ENCODE results near the gene CPZ. TPM values are rescaled to one million over a fixed set of nuclear protein-coding genes. Genes with fewer than 3 reads are reported as not detected.

Gene CPZ
- total and polyA plus RNA-seq, 9 donors = 3.3 to 18.4 (median 5.9) TPM

DNA sequence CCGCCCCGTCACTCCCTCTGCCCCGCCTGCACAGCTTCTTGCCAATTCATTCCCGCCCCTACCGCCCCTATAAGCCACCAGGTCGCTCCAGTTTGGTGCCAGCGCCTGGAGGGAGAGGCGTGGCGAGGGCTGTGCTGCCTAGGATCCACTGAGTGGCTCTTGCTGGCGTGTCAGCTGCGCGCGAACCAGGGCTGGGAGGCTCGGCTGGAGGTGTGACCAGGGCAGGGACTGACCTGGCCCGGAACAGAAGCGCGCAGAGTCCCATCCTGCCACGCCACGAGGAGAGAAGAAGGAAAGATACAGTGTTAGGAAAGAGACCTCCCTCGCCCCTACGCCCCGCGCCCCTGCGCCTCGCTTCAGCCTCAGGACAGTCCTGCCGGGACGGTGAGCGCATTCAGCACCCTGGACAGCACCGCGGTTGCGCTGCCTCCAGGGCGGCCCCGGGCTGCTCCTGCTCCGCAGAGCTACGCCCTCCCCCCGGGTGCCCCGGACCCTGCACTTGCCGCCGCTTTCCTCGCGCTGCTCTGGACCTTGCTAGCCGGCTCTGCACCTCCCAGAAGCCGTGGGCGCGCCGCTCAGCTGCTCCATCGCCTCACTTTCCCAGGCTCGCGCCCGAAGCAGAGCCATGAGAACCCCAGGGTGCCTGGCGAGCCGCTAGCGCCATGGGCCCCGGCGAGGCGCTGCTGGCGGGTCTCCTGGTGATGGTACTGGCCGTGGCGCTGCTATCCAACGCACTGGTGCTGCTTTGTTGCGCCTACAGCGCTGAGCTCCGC lies 12.1 kb upstream of the CPZ start, which contains the start of gene GPR78:
GPR78 (plus strand) TSS at position 72 of the 773 bp plus-strand sequence; CDS start at position 663, 591 bp downstream.
- peaks cover 34% of the 10 kb centered on the region for H3K27me3 ChIP-seq (ENCODE audit: control insufficient read depth, insufficient read depth, low read length)
- no peak within 1 kb of the TSS for H3K4me3 ChIP-seq (ENCODE audit: low read length)
- H3K4me1 ChIP-seq (ENCODE audit: control insufficient read depth, insufficient read depth, low read length) = peaks cover 6% of the 10 kb centered on the region
- WGBS (ENCODE audit: insufficient coverage) = under 1% methylated on average over 57 of the region's 63 CpGs
- no peaks in the 10 kb centered on the region for H3K9me3 ChIP-seq (replicated peaks; ENCODE audit: control insufficient read depth, low read depth, low read length)
- DNase-seq = peak; percentile 71
- H3K36me3 ChIP-seq (ENCODE audit: control insufficient read depth, insufficient read depth, low read length) = no peaks in the 10 kb centered on the region
- H3K27ac ChIP-seq (ENCODE audit: low read length) = no peak within 1 kb of the TSS

DNA sequence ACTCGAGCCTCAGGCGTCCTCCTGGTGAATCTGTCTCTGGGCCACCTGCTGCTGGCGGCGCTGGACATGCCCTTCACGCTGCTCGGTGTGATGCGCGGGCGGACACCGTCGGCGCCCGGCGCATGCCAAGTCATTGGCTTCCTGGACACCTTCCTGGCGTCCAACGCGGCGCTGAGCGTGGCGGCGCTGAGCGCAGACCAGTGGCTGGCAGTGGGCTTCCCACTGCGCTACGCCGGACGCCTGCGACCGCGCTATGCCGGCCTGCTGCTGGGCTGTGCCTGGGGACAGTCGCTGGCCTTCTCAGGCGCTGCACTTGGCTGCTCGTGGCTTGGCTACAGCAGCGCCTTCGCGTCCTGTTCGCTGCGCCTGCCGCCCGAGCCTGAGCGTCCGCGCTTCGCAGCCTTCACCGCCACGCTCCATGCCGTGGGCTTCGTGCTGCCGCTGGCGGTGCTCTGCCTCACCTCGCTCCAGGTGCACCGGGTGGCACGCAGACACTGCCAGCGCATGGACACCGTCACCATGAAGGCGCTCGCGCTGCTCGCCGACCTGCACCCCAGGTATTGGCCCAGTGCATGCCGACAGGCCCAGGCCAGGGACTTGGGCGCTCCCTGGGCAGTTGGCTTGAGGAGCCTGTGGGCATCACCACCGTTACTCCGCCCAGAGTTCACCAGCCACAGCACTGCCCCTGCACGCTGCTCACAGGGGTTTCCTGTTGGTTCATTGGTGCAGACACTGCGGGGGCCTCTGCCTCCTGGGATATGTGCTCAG lies 11.3 kb upstream of the CPZ start:
- H3K27me3 ChIP-seq (ENCODE audit: control insufficient read depth, insufficient read depth, low read length) = peaks cover 34% of the 10 kb centered on the region
- no peaks in the 10 kb centered on the region for H3K36me3 ChIP-seq (ENCODE audit: control insufficient read depth, insufficient read depth, low read length)
- H3K27ac ChIP-seq (ENCODE audit: low read length) = no peak overlapping the region
- no peak overlapping the region for H3K4me3 ChIP-seq (ENCODE audit: low read length)
- peaks cover 14% of the 10 kb centered on the region for H3K4me1 ChIP-seq (ENCODE audit: control insufficient read depth, insufficient read depth, low read length)
- WGBS (ENCODE audit: insufficient coverage) = 48% methylated on average over 66 of the region's 66 CpGs
- no peak for DNase-seq
- no peaks in the 10 kb centered on the region for H3K9me3 ChIP-seq (replicated peaks; ENCODE audit: control insufficient read depth, low read depth, low read length)

DNA sequence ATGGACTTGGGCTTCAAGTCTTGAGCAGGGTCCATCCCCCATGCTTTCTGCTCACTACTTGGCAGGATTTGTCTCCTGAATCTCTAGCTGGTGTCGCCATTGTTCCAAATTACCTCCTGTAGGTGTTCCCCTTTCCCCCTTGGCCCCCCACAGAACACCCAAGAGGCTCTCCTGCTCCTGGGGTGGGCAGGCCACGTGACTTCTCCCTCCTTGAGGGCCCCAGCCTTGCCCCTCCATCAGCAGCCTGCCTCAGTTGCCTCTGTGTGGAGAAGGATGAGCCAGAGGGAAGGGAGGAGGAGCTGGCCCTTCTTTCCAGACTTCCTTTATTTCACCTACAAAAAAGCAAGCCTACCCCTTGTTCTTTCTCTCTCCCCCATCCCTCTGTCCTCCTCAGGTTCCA lies 10.5 kb upstream of the CPZ start:
- peaks cover 15% of the 10 kb centered on the region for H3K4me1 ChIP-seq (ENCODE audit: control insufficient read depth, insufficient read depth, low read length)
- no peaks in the 10 kb centered on the region for H3K9me3 ChIP-seq (replicated peaks; ENCODE audit: control insufficient read depth, low read depth, low read length)
- H3K36me3 ChIP-seq (ENCODE audit: control insufficient read depth, insufficient read depth, low read length) = no peaks in the 10 kb centered on the region
- DNase-seq = no peak
- no CpG with 5 or more reads among the region's 2 CpGs for WGBS (ENCODE audit: insufficient coverage)
- no peak overlapping the region for H3K27ac ChIP-seq (ENCODE audit: low read length)
- peaks cover 35% of the 10 kb centered on the region for H3K27me3 ChIP-seq (ENCODE audit: control insufficient read depth, insufficient read depth, low read length)
- no peak overlapping the region for H3K4me3 ChIP-seq (ENCODE audit: low read length)

DNA sequence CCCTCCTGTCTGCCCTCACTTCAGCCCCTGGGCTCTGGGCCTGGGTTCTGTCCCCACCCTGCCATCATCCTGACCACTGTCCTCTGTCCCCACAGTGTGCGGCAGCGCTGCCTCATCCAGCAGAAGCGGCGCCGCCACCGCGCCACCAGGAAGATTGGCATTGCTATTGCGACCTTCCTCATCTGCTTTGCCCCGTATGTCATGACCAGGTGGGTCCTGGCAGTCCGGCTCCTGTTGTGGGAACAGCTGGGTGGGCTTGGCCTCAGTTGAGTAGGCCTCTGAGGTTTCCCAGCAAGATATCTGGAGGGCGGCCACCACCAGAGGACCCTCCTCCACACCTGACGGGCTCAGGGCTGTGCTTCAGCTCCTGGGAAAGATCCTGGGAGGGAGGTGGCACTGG lies 10.1 kb upstream of the CPZ start:
- peaks cover 34% of the 10 kb centered on the region for H3K27me3 ChIP-seq (ENCODE audit: control insufficient read depth, insufficient read depth, low read length)
- peaks cover 15% of the 10 kb centered on the region for H3K4me1 ChIP-seq (ENCODE audit: control insufficient read depth, insufficient read depth, low read length)
- no peak for DNase-seq
- H3K27ac ChIP-seq (ENCODE audit: low read length) = no peak overlapping the region
- H3K9me3 ChIP-seq (replicated peaks; ENCODE audit: control insufficient read depth, low read depth, low read length) = no peaks in the 10 kb centered on the region
- WGBS (ENCODE audit: insufficient coverage) = 97% methylated on average over 6 of the region's 12 CpGs
- no peaks in the 10 kb centered on the region for H3K36me3 ChIP-seq (ENCODE audit: control insufficient read depth, insufficient read depth, low read length)
- H3K4me3 ChIP-seq (ENCODE audit: low read length) = no peak overlapping the region

DNA sequence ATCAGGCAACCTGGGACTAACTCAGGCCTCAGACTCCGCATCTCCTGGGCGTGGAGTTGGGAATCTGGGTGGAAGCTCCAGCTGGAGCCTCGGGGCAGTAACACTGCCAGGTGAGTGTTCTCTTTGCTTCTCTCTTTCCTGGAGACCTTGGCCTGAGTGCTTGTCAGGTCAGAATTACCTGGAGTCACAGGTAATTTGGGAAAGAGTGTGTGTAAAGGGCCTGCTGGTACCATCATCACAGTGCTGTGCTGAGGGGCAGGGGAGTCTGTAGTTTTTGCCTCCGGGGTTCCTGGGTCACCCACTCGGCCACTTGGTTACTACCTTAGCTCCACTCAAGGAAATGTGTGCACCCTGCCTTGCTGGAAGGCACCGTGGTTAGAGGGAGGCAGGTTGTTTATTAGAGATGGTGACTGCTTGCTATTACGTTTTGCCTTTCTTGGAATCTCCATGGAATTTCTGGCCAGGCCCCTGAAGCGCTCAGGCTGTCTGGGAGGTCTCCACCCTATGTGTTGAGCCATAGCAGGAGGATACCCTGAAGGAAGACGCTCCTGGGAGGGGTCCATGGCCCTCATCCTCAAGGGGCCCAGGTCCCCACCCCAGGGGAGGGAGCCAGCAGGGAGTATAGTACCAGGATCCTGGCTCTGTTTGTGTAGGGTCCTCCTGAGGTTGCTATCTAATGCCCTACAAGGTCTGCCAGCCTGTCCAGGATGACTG lies 9.5 kb upstream of the CPZ start:
- H3K27me3 ChIP-seq (ENCODE audit: control insufficient read depth, insufficient read depth, low read length) = peaks cover 37% of the 10 kb centered on the region
- no peak overlapping the region for H3K27ac ChIP-seq (ENCODE audit: low read length)
- DNase-seq = no peak
- peaks cover 15% of the 10 kb centered on the region for H3K4me1 ChIP-seq (ENCODE audit: control insufficient read depth, insufficient read depth, low read length)
- H3K4me3 ChIP-seq (ENCODE audit: low read length) = no peak overlapping the region
- no peaks in the 10 kb centered on the region for H3K9me3 ChIP-seq (replicated peaks; ENCODE audit: control insufficient read depth, low read depth, low read length)
- 66% methylated on average over 6 of the region's 9 CpGs for WGBS (ENCODE audit: insufficient coverage)
- H3K36me3 ChIP-seq (ENCODE audit: control insufficient read depth, insufficient read depth, low read length) = no peaks in the 10 kb centered on the region

DNA sequence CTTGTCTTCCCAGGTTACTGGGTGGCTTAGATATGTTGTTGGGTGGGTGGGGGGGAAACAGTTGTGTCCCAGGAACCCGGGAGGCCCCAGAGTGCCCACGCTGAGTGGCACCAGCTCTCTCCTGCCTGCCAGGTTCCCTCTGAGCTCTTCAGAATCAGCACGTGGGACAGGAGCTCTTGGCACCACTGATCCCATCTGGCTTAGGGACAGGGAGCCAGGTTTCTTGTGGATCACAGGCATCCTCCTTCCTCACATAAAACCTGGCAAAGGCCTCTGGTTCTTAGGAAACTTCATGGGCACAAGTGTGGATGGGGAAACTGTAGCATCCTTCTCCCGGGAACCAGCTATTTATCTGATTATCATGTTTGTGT lies 8.9 kb upstream of the CPZ start:
- Histone ChIP-seq H3K9me3 (replicated peaks; ENCODE audit: control insufficient read depth, low read depth, low read length) (no peaks in the 10 kb centered on the region), H3K36me3 (ENCODE audit: control insufficient read depth, insufficient read depth, low read length) (no peaks in the 10 kb centered on the region), H3K27ac (ENCODE audit: low read length) (no peak overlapping the region), H3K4me3 (ENCODE audit: low read length) (no peak overlapping the region), H3K27me3 (ENCODE audit: control insufficient read depth, insufficient read depth, low read length) (peaks cover 41% of the 10 kb centered on the region), H3K4me1 (ENCODE audit: control insufficient read depth, insufficient read depth, low read length) (peaks cover 15% of the 10 kb centered on the region)
- 71% methylated on average over 2 of the region's 4 CpGs for WGBS (ENCODE audit: insufficient coverage)
- no peak for DNase-seq

DNA sequence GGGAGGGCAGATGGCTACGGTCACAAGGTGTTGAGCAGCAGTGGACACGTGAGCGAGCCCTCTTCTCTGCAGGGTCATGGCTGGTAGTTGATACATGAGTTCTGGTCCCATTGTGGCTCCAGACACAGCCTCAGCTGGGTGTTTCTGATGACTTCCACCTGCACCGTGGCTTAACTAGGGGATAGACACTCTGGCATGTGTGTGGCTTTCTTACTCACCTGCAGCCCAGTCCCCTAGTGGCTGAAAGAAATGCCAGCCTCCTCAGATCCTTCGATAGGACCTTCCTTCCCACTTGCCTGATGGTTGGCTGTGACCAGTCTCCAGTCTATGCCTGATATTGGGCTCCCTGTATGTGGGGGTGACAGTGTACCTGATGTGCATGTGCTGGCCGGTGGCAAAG lies 7.4 kb upstream of the CPZ start:
- 27% methylated on average over 4 of the region's 6 CpGs for WGBS (ENCODE audit: insufficient coverage)
- peaks cover 48% of the 10 kb centered on the region for H3K27me3 ChIP-seq (ENCODE audit: control insufficient read depth, insufficient read depth, low read length)
- no peak overlapping the region for H3K4me3 ChIP-seq (ENCODE audit: low read length)
- no peak for DNase-seq
- no peaks in the 10 kb centered on the region for H3K9me3 ChIP-seq (replicated peaks; ENCODE audit: control insufficient read depth, low read depth, low read length)
- no peak overlapping the region for H3K27ac ChIP-seq (ENCODE audit: low read length)
- H3K4me1 ChIP-seq (ENCODE audit: control insufficient read depth, insufficient read depth, low read length) = peaks cover 10% of the 10 kb centered on the region
- H3K36me3 ChIP-seq (ENCODE audit: control insufficient read depth, insufficient read depth, low read length) = no peaks in the 10 kb centered on the region

DNA sequence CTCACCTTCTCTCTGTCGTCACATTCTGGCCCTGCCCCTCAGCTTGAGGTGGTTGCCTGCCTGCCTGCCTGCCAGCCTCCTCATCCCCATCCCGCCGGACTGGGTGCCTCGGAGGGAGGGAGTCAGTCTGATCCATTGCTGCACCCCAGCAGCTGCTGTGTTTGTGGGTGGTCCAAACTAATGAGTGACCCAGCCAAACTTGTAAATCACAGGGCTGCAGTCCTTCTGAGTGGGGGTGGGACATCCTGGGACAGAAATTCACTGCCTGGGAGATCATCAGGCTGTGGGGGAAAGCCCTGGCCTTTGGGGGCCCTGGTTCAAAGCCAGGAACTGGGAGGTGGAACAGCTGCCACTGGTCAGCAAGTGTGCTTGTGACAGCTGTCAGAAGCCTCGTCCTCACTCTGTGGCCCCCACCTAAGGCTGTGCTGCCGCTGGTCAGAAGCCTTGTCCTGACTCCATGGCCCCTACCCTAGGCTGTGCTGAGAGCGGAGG lies 6.8 kb upstream of the CPZ start:
- 15% methylated on average over 3 of the region's 7 CpGs for WGBS (ENCODE audit: insufficient coverage)
- H3K27ac ChIP-seq (ENCODE audit: low read length) = no peak overlapping the region
- no peak for DNase-seq
- peaks cover 49% of the 10 kb centered on the region for H3K27me3 ChIP-seq (ENCODE audit: control insufficient read depth, insufficient read depth, low read length)
- no peak overlapping the region for H3K4me3 ChIP-seq (ENCODE audit: low read length)
- no peaks in the 10 kb centered on the region for H3K36me3 ChIP-seq (ENCODE audit: control insufficient read depth, insufficient read depth, low read length)
- peaks cover 10% of the 10 kb centered on the region for H3K4me1 ChIP-seq (ENCODE audit: control insufficient read depth, insufficient read depth, low read length)
- H3K9me3 ChIP-seq (replicated peaks; ENCODE audit: control insufficient read depth, low read depth, low read length) = no peaks in the 10 kb centered on the region

DNA sequence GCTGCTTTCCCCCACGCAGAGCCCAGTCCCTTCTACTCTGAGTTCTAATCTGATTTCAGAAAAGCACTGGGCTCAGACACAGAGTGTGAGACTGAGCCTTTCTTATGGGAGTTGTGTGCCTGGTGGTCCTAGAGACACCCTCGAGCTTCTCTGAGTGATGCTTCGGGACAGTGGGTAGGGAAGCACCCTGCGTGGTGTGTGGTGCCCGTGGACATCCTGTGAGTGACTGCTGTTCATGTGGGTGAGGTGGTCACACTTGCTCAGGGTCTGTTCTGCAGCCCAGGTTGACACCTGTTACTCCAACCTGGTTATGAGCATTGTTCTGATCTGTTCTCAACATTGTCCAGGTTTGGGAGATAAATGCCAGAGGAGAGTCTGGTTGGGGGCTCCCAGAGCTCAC lies 6.3 kb upstream of the CPZ start:
- Histone ChIP-seq H3K4me3 (ENCODE audit: low read length) (no peak overlapping the region), H3K9me3 (replicated peaks; ENCODE audit: control insufficient read depth, low read depth, low read length) (no peaks in the 10 kb centered on the region), H3K27ac (ENCODE audit: low read length) (no peak overlapping the region), H3K4me1 (ENCODE audit: control insufficient read depth, insufficient read depth, low read length) (peaks cover 10% of the 10 kb centered on the region), H3K36me3 (ENCODE audit: control insufficient read depth, insufficient read depth, low read length) (no peaks in the 10 kb centered on the region), H3K27me3 (ENCODE audit: control insufficient read depth, insufficient read depth, low read length) (peaks cover 49% of the 10 kb centered on the region)
- DNase-seq = no peak
- 72% methylated on average over 4 of the region's 5 CpGs for WGBS (ENCODE audit: insufficient coverage)
